Cerebellar nuclear complex (tissue), 1 donor: Measurements from ENCODE around the gene UBE2G2.

ENCODE experiments used
- DNase-seq, 2 experiments: peaks; one replicate each; lab custom pipeline; 2025; lab: John Stamatoyannopoulos, UW

Gene UBE2G2

GRCh38 chr21:44749759-44750674, 51.6 kb downstream of the UBE2G2 start:
- no peak for DNase-seq

- no peak for DNase-seq
These were observed 52.4 kb downstream of the UBE2G2 start for GRCh38 chr21:44749116-44749758.

GRCh38 chr21:44748621-44749020, 53.0 kb downstream of the UBE2G2 start:
- no peak for DNase-seq

- no peak for DNase-seq
These were observed 59.0 kb downstream of the UBE2G2 start for GRCh38 chr21:44742418-44743153.

GRCh38 chr21:44741921-44742320, 59.7 kb downstream of the UBE2G2 start:
- no peak for DNase-seq

- no peak for DNase-seq
These were observed 60.9 kb downstream of the UBE2G2 start for GRCh38 chr21:44740742-44741141.

- no peak for DNase-seq
These were observed 62.3 kb downstream of the UBE2G2 start for GRCh38 chr21:44739316-44739715.

- no peak for DNase-seq
These were observed 63.0 kb downstream of the UBE2G2 start for GRCh38 chr21:44738621-44739020.

GRCh38 chr21:44737706-44738354, 63.8 kb downstream of the UBE2G2 start:
- DNase-seq: no peak

GRCh38 chr21:44736291-44737004, 65.2 kb downstream of the UBE2G2 start:
- no peak for DNase-seq

- no peak for DNase-seq
These were observed 65.8 kb downstream of the UBE2G2 start for GRCh38 chr21:44735821-44736220.

- no peak for DNase-seq
These were observed 66.8 kb downstream of the UBE2G2 start for GRCh38 chr21:44734841-44735240.

GRCh38 chr21:44734026-44734745, 67.4 kb downstream of the UBE2G2 start:
- no peak for DNase-seq

GRCh38 chr21:44732956-44733355, 68.7 kb downstream of the UBE2G2 start:
- DNase-seq: no peak

GRCh38 chr21:44732263-44732662, 69.4 kb downstream of the UBE2G2 start:
- DNase-seq: no peak

GRCh38 chr21:44730951-44731579, 70.6 kb downstream of the UBE2G2 start:
- no peak for DNase-seq

- no peak for DNase-seq
These were observed 71.6 kb downstream of the UBE2G2 start for GRCh38 chr21:44730028-44730395.

GRCh38 chr21:44729336-44730027, 72.1 kb downstream of the UBE2G2 start:
- DNase-seq: no peak

GRCh38 chr21:44728716-44729115, 72.9 kb downstream of the UBE2G2 start:
- no peak for DNase-seq

GRCh38 chr21:44727757-44728156, 73.9 kb downstream of the UBE2G2 start:
- DNase-seq: no peak
